Osteocyte (in vitro differentiated cells): Measurements from ENCODE around the gene ANO4. TPM values are rescaled to one million over a fixed set of nuclear protein-coding genes. Genes with fewer than 3 reads are reported as not detected.

ENCODE experiments used
- DNase-seq: peaks from one replicate; pipeline ENCODE4 v3.0.0; 2021; ENCODE audit warnings: mixed read lengths; ENCODE audit not compliant: unreplicated experiment; ENCODE audit errors: extremely low spot score
- H3K27ac Mint-ChIP-seq: one replicate; pipeline ENCODE4 v1.8.0; 2021; ENCODE audit warnings: mild to moderate bottlenecking, mixed read lengths; ENCODE audit not compliant: unreplicated experiment
- H3K27me3 Mint-ChIP-seq: one replicate; pipeline ENCODE4 v1.8.0; 2021; ENCODE audit warnings: mixed read lengths; ENCODE audit not compliant: unreplicated experiment
- H3K36me3 Mint-ChIP-seq: one replicate; pipeline ENCODE4 v1.8.0; 2021; ENCODE audit warnings: mixed read lengths; ENCODE audit not compliant: unreplicated experiment
- H3K4me1 Mint-ChIP-seq: one replicate; pipeline ENCODE4 v1.8.0; 2021; ENCODE audit warnings: mixed read lengths; ENCODE audit not compliant: unreplicated experiment
- H3K4me3 Mint-ChIP-seq: one replicate; pipeline ENCODE4 v1.8.0; 2021; ENCODE audit warnings: mild to moderate bottlenecking, moderate library complexity, mixed read lengths; ENCODE audit not compliant: unreplicated experiment
- H3K9me3 Mint-ChIP-seq: one replicate; pipeline ENCODE4 v1.8.0; 2021; ENCODE audit warnings: mixed read lengths; ENCODE audit not compliant: unreplicated experiment
- total RNA-seq: library from RNA; stranded (reverse); gene quantifications from 2 replicates; pipeline ENCODE4 v1.2.1, GENCODE V29; 2021
- TF ChIP-seq, protein P1 (sequence below): fragments of 200-600 bp; sonication (generic); IDR thresholded peaks from 2 replicates; pipeline ENCODE4 v1.5.0; 2021; ENCODE audit warnings: antibody characterized with exemption, mild to moderate bottlenecking, moderate library complexity

ANO4 gene
- total RNA-seq, 1 donor from 2014 or later: 0.48 TPM

GRCh38 chr12:100796621-100797020, 2.0 kb downstream of the ANO4 start:
- H3K36me3 Mint-ChIP-seq: no peaks in the 10 kb centered on the region
- no peak for DNase-seq
- H3K27ac Mint-ChIP-seq: no peak overlapping the region
- H3K4me1 Mint-ChIP-seq: no peaks in the 10 kb centered on the region
- no peak overlapping the region for H3K4me3 Mint-ChIP-seq
- TF ChIP-seq, protein P1, sequence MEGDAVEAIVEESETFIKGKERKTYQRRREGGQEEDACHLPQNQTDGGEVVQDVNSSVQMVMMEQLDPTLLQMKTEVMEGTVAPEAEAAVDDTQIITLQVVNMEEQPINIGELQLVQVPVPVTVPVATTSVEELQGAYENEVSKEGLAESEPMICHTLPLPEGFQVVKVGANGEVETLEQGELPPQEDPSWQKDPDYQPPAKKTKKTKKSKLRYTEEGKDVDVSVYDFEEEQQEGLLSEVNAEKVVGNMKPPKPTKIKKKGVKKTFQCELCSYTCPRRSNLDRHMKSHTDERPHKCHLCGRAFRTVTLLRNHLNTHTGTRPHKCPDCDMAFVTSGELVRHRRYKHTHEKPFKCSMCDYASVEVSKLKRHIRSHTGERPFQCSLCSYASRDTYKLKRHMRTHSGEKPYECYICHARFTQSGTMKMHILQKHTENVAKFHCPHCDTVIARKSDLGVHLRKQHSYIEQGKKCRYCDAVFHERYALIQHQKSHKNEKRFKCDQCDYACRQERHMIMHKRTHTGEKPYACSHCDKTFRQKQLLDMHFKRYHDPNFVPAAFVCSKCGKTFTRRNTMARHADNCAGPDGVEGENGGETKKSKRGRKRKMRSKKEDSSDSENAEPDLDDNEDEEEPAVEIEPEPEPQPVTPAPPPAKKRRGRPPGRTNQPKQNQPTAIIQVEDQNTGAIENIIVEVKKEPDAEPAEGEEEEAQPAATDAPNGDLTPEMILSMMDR: no peak
- H3K27me3 Mint-ChIP-seq: peaks cover 9% of the 10 kb centered on the region
- H3K9me3 Mint-ChIP-seq: no peaks in the 10 kb centered on the region

- H3K36me3 Mint-ChIP-seq: no peaks in the 10 kb centered on the region
- H3K27ac Mint-ChIP-seq: no peak overlapping the region
- no peak overlapping the region for H3K4me3 Mint-ChIP-seq
- no peaks in the 10 kb centered on the region for H3K9me3 Mint-ChIP-seq
- H3K4me1 Mint-ChIP-seq: no peaks in the 10 kb centered on the region
- TF ChIP-seq, protein P1: no peak
- H3K27me3 Mint-ChIP-seq: peaks cover 9% of the 10 kb centered on the region
- no peak for DNase-seq
Observed at GRCh38 chr12:100797246-100797645, 2.7 kb downstream of the ANO4 start.

DNA sequence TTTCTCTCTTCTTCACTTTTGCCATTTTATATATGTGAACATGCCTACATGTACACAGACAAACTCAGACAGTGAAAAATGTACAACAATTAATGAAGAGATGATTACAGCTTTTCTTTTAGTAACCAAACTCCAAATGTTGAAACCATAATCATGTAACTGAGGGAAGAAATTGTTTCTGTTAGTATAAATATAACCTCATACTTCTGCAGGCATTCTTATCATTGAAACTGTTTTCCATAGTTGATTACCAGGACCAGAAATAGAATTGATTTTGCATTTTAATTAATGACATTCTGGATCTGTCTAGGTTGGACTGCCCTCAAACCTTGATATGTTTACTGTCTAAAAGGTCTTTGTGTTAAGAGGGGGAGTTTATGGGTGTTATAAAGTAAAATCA, 3.2 kb downstream of the ANO4 start:
- Mint-ChIP-seq H3K27ac (no peak overlapping the region), H3K4me1 (no peaks in the 10 kb centered on the region), H3K27me3 (peaks cover 9% of the 10 kb centered on the region), H3K36me3 (no peaks in the 10 kb centered on the region), H3K4me3 (no peak overlapping the region), H3K9me3 (no peaks in the 10 kb centered on the region)
- DNase-seq: no peak
- TF ChIP-seq, protein P1: no peak

DNA sequence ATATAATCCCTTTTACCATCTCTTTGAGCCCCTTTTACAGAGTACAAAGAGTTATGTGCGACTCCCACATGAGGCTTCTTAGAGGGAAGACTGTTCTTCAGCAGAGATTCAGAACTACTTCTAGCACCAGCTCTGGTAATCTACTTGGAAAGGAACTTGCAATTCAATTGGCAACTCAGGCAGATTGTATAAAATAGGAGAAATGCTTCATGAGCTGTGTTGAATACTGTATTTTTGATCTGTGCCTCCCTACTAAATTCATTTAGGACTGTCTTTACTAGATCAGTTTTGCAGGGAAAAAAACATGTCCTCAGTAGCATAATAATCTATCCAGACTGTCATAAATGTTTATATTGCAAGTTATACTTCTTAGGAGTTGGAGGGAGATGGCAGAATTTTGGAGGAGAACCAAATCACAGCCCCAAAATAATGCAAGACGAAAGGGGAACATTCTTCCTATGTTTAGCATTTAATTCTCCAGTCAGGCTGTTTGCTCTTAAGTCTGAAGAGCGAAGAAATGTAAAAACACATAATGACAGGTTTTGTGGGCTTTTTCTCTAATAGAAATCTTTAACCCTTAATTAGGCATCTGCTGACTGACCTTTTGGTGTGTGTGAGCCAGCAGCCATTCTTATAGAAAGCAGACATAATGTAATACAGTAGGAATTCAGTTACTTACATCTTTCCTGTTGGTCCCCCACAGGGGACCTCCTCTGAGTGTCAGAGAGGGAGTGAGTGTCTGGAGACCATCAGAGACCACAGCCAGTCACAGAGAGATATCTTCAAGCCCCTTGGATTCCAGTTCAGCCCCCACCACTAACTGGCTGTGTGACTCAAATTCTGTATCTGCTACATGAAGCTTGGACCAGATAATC, 3.9 kb downstream of the ANO4 start:
- no peaks in the 10 kb centered on the region for H3K36me3 Mint-ChIP-seq
- H3K9me3 Mint-ChIP-seq: no peaks in the 10 kb centered on the region
- no peaks in the 10 kb centered on the region for H3K4me1 Mint-ChIP-seq
- TF ChIP-seq, protein P1: no peak
- peaks cover 9% of the 10 kb centered on the region for H3K27me3 Mint-ChIP-seq
- H3K4me3 Mint-ChIP-seq: no peak overlapping the region
- no peak overlapping the region for H3K27ac Mint-ChIP-seq
- no peak for DNase-seq

DNA sequence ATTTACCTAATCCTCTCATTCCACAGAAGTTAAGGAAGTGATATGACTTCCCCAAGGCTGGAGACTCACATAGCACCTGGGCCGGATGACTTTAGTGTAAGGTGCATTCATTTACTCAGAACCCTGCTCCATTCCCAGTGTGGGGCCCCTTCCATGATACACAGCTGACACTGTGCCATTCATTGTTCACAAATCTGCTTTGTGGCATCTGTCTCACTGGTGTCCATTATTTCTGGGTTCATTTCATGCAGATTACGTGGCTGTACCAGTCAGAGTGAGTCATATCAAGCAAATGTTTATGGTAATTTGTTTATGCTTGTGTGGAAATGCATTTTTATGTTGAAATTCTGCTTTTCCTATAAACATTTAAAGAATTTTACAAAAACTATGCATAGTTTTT, 5.2 kb downstream of the ANO4 start:
- no peak overlapping the region for H3K4me3 Mint-ChIP-seq
- H3K27ac Mint-ChIP-seq: no peak overlapping the region
- no peak for DNase-seq
- no peaks in the 10 kb centered on the region for H3K36me3 Mint-ChIP-seq
- H3K9me3 Mint-ChIP-seq: no peaks in the 10 kb centered on the region
- no peaks in the 10 kb centered on the region for H3K4me1 Mint-ChIP-seq
- TF ChIP-seq, protein P1: no peak
- H3K27me3 Mint-ChIP-seq: peaks cover 6% of the 10 kb centered on the region
